PC-3 (cell line): ENCODE measurements around the gene PID1. TPM values are rescaled to one million over a fixed set of nuclear protein-coding genes. Genes with fewer than 3 reads are reported as not detected.

Experiments used
- ATAC-seq: fragments of 200-7000 bp; cut with Tn5 transposase; 2 replicates; pipeline ENCODE4 v1.9.1; 2020; ENCODE audit warnings: mild to moderate bottlenecking, moderate library complexity
- BruUV-seq: library from RNA; stranded (reverse); fragments of 400-500 nt; replicated peaks from 2 replicates; lab custom pipeline; 2021; lab: Mats Ljungman, UMichigan
- CTCF ChIA-PET: fragments of 300-600 bp; sonication (Branson Sonifier 250); formaldehyde crosslinking; loops from one replicate; lab custom pipeline; 2022; ENCODE audit warnings: antibody characterized with exemption; lab: Charles Lee
- POLR2A ChIA-PET: fragments of 300-600 bp; sonication (Branson Sonifier 250); formaldehyde crosslinking; loops from one replicate; lab custom pipeline; 2022; ENCODE audit warnings: antibody characterized with exemption; ENCODE audit not compliant: unreplicated experiment; lab: Charles Lee
- DNase-seq: peaks from one replicate; pipeline ENCODE4 v3.0.0-alpha.2; 2015
- H2AFZ ChIP-seq: fragments of 300-600 bp; sonication (generic); 2 replicates; pipeline ENCODE4 v1.6.0; 2016; ENCODE audit warnings: antibody characterized with exemption, low read length
- H3F3A ChIP-seq: fragments of 300-600 bp; sonication (generic); one replicate; pipeline ENCODE4 v1.6.0; 2017; ENCODE audit warnings: antibody characterized with exemption, low read length, control low read depth, mild to moderate bottlenecking; ENCODE audit not compliant: unreplicated experiment
- H3K27ac ChIP-seq: fragments of 300-600 bp; sonication (generic); 2 replicates; pipeline ENCODE4 v1.5.1; 2016; ENCODE audit warnings: mild to moderate bottlenecking, low read length
- H3K27me3 ChIP-seq: fragments of 300-600 bp; sonication (generic); 2 replicates; pipeline ENCODE4 v1.6.1; 2016; ENCODE audit warnings: low read length, mixed read lengths
- H3K36me3 ChIP-seq: fragments of 300-600 bp; sonication (generic); 2 replicates; pipeline ENCODE4 v1.6.1; 2016; ENCODE audit warnings: low read depth, mixed run types, low read length, mixed read lengths
- H3K4me1 ChIP-seq: fragments of 300-600 bp; sonication (generic); 2 replicates; pipeline ENCODE4 v1.5.1; 2016; ENCODE audit warnings: low read length; ENCODE audit not compliant: insufficient read depth
- H3K4me2 ChIP-seq: fragments of 300-600 bp; sonication (generic); 2 replicates; pipeline ENCODE4 v1.6.0; 2016; ENCODE audit warnings: low read length
- H3K4me3 ChIP-seq: fragments of 300-600 bp; sonication (generic); 2 replicates; pipeline ENCODE4 v1.5.1; 2016; ENCODE audit warnings: mild to moderate bottlenecking, low read length, mixed read lengths
- H3K79me2 ChIP-seq: fragments of 300-600 bp; sonication (generic); 2 replicates; pipeline ENCODE4 v1.6.1; 2017; ENCODE audit warnings: low read length, mixed read lengths
- H3K9ac ChIP-seq: fragments of 300-600 bp; sonication (generic); 2 replicates; pipeline ENCODE4 v1.6.0; 2016; ENCODE audit warnings: mild to moderate bottlenecking, low read length
- H3K9me2 ChIP-seq: fragments of 300-600 bp; sonication (generic); replicated peaks from 2 replicates; pipeline ENCODE4 v1.6.1; 2016; ENCODE audit warnings: mixed run types, low read length, mixed read lengths
- H3K9me3 ChIP-seq: fragments of 300-600 bp; sonication (generic); 2 replicates; pipeline ENCODE4 v1.6.1; 2016; ENCODE audit warnings: low read length, mixed read lengths
- H4K20me1 ChIP-seq: fragments of 300-600 bp; sonication (generic); 2 replicates; pipeline ENCODE4 v1.6.1; 2016; ENCODE audit warnings: low read length, mixed read lengths
- EZH2 ChIP-seq: fragments of 300-600 bp; sonication (generic); IDR thresholded peaks from one replicate; pipeline ENCODE4 v1.6.1; 2017; ENCODE audit warnings: antibody characterized with exemption, mild to moderate bottlenecking, low read length; ENCODE audit not compliant: unreplicated experiment
- EZH2phosphoT487 ChIP-seq: fragments of 300-600 bp; sonication (generic); IDR thresholded peaks from 2 replicates; pipeline ENCODE4 v1.6.1; 2018; ENCODE audit warnings: mild to moderate bottlenecking, antibody characterized with exemption, low read length, borderline replicate concordance
- intact Hi-C: fragments of 100-400 bp; cut with micrococcal nuclease; formaldehyde crosslinking; loops from 2 replicates; pipeline ENCODE4 v1.9.0; 2023
- total RNA-seq: library from RNA; depleted of rRNA; stranded (reverse); fragments of >200 nt; gene quantifications from 2 replicates; pipeline ENCODE4 v1.2.3, GENCODE V29; 2014
- TF ChIP-seq, protein P1 (sequence below): fragments of 300-600 bp; sonication (generic); conservative IDR thresholded peaks from 2 replicates; pipeline ENCODE4 v1.5.1; 2017; ENCODE audit warnings: antibody characterized with exemption, low read depth, mild to moderate bottlenecking, low read length

Gene PID1
- total RNA-seq, 1 experiment from 2014 or later = 0.84 TPM

DNA sequence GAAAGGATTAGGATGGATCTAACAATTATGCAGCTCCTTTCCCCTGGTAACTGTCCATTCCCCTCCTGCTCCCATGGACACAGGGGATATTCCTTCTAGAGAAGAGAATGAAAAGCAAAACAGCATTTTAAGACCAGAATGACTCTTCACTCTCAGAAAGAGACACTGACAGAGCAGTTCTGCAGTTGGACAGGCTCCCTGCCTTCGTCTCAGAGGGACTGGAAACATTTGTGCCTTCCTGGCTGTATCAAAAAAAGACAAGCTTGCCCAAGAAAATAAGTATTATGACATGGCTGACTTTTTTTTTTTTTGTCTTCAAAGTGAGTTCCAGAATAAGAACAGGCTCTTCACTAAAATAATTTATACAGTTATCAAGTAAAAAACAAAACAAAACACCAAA, 9.5 kb downstream of the PID1 start:
- no peaks in the 10 kb centered on the region for H3F3A ChIP-seq
- ATAC-seq = no peak
- BruUV-seq = no TSS peak
- H3K27ac ChIP-seq = no peak overlapping the region
- H3K9ac ChIP-seq = no peak overlapping the region
- H3K4me3 ChIP-seq = no peak overlapping the region
- no peaks in the 10 kb centered on the region for H3K9me2 ChIP-seq
- no peaks in the 10 kb centered on the region for H3K79me2 ChIP-seq
- POLR2A ChIA-PET = no interaction called here
- no peak overlapping the region for H2AFZ ChIP-seq
- intact Hi-C loops = no loop called here
- H3K27me3 ChIP-seq = peaks cover 3% of the 10 kb centered on the region; the same call in 1 of the 2 replicates
- CTCF ChIA-PET = no interaction called here
- H3K4me1 ChIP-seq = no peaks in the 10 kb centered on the region
- no peaks in the 10 kb centered on the region for H3K36me3 ChIP-seq
- no peak for DNase-seq
- no peaks in the 10 kb centered on the region for H4K20me1 ChIP-seq
- TF ChIP-seq EZH2 (no peak), EZH2phosphoT487 (no peak)
- TF ChIP-seq, protein P1, sequence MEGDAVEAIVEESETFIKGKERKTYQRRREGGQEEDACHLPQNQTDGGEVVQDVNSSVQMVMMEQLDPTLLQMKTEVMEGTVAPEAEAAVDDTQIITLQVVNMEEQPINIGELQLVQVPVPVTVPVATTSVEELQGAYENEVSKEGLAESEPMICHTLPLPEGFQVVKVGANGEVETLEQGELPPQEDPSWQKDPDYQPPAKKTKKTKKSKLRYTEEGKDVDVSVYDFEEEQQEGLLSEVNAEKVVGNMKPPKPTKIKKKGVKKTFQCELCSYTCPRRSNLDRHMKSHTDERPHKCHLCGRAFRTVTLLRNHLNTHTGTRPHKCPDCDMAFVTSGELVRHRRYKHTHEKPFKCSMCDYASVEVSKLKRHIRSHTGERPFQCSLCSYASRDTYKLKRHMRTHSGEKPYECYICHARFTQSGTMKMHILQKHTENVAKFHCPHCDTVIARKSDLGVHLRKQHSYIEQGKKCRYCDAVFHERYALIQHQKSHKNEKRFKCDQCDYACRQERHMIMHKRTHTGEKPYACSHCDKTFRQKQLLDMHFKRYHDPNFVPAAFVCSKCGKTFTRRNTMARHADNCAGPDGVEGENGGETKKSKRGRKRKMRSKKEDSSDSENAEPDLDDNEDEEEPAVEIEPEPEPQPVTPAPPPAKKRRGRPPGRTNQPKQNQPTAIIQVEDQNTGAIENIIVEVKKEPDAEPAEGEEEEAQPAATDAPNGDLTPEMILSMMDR = no peak
- H3K4me2 ChIP-seq = no peak overlapping the region
- H3K9me3 ChIP-seq = no peaks in the 10 kb centered on the region

GRCh38 chr2:229261076-229261475, 10.0 kb downstream of the PID1 start:
- Histone ChIP-seq H3F3A (no peaks in the 10 kb centered on the region), H3K9me3 (no peaks in the 10 kb centered on the region), H3K4me2 (no peak overlapping the region), H3K9me2 (no peaks in the 10 kb centered on the region), H3K79me2 (no peaks in the 10 kb centered on the region), H3K4me3 (no peak overlapping the region), H3K27ac (no peak overlapping the region), H3K9ac (no peak overlapping the region), H3K27me3 (no peaks in the 10 kb centered on the region), H4K20me1 (no peaks in the 10 kb centered on the region), H3K4me1 (no peaks in the 10 kb centered on the region), H3K36me3 (no peaks in the 10 kb centered on the region), H2AFZ (no peak overlapping the region)
- ATAC-seq = no peak
- BruUV-seq = no TSS peak
- intact Hi-C loops = no loop called here
- DNase-seq = no peak
- ChIA-PET CTCF (no interaction called here), POLR2A (no interaction called here)
- no peak for TF ChIP-seq EZH2phosphoT487
- no peak for TF ChIP-seq EZH2
- TF ChIP-seq, protein P1 = no peak

DNA sequence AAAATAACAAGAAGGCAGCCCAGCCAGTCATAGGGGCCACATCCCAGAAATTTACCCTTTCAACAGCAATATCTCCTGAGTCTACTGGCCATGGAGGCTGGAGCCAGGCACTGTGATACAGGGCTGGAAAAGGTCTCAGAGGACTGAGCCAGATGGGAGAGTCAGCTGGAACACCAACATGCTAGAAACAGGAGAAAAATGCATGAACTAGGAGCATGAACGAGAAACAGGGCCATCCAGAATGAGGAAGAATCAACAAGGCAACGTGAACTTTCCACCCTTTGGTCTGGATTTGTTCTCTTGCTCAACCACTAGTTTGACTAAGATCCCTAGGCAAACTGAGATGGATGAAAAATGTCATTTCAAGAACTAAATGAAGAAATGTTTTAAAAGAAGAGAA, 13.1 kb downstream of the PID1 start:
- no peaks in the 10 kb centered on the region for H3K9me2 ChIP-seq
- H3K9ac ChIP-seq = no peak overlapping the region
- DNase-seq = no peak
- H3F3A ChIP-seq = no peaks in the 10 kb centered on the region
- intact Hi-C loops = no loop called here
- ChIA-PET POLR2A (no interaction called here), CTCF (no interaction called here)
- H3K9me3 ChIP-seq = no peaks in the 10 kb centered on the region
- H3K36me3 ChIP-seq = no peaks in the 10 kb centered on the region
- no peak overlapping the region for H3K4me2 ChIP-seq
- H3K27ac ChIP-seq = no peak overlapping the region
- H3K4me3 ChIP-seq = no peak overlapping the region
- BruUV-seq = no TSS peak
- TF ChIP-seq, protein P1 = no peak
- TF ChIP-seq EZH2phosphoT487 (no peak), EZH2 (no peak)
- H2AFZ ChIP-seq = no peak overlapping the region
- H4K20me1 ChIP-seq = no peaks in the 10 kb centered on the region
- no peak for ATAC-seq
- H3K79me2 ChIP-seq = no peaks in the 10 kb centered on the region
- no peaks in the 10 kb centered on the region for H3K4me1 ChIP-seq
- no peaks in the 10 kb centered on the region for H3K27me3 ChIP-seq
